ENCODE results near the gene RPTOR.

DNA sequence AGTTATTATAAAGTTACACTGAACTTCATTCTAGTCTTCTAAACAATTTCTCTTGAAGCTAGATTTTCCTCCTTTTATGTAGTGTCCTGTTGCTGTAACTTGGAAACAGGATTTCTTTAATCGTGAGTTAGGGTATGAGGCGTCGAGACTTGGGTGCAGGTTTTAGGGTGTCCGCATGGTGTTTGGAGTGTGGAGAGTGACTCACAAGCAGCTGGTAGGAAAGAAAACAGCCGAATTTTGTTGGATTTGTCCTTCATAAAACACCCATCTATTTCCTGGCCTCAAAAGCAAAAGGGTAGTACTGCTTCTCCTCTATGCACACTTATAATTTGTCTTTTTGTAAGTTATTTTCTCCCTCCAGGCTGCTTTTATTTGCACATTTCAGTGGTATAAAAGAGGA lies 1.6 kb downstream of the RPTOR start:
- TF ChIP-seq CTCF (IDR thresholded peaks at IDR 0.05; ENCODE audit: insufficient read depth, low read depth, low read length): no peak
- no peak for TF ChIP-seq EZH2 (IDR thresholded peaks at IDR 0.05; ENCODE audit: insufficient read depth, low read length)
